ENCODE results near the gene DENND1A.

- no peak for TF ChIP-seq POLR2A (IDR thresholded peaks at IDR 0.05; ENCODE audit: low read length)
- no peak for TF ChIP-seq GATA1 (IDR thresholded peaks at IDR 0.05; ENCODE audit: low read depth, low read length)
Measured at GRCh38 chr9:123550797-123551196, 379.1 kb downstream of the DENND1A start.
